Neuronal stem cell (in vitro differentiated cells): ENCODE data around the gene IGF2BP3.

Experiments used
- DNase-seq: peaks from one replicate; pipeline ENCODE4 v3.0.0-alpha.2; 2013; ENCODE audit warnings: low spot score
- H2AFZ ChIP-seq: one replicate; pipeline ENCODE4 v1.6.1; 2013; ENCODE audit warnings: mild to moderate bottlenecking, low read length, inconsistent platforms
- H2AK5ac ChIP-seq: 2 replicates; pipeline ENCODE4 v1.6.1; 2013; ENCODE audit warnings: low read depth, mild to moderate bottlenecking, inconsistent platforms, low read length, moderate library complexity, mixed read lengths
- H2BK120ac ChIP-seq: 2 replicates; pipeline ENCODE4 v1.6.1; 2013; ENCODE audit warnings: low read depth, mild to moderate bottlenecking, inconsistent platforms, low read length, moderate library complexity, mixed read lengths
- H2BK12ac ChIP-seq: one replicate; pipeline ENCODE4 v1.6.1; 2013; ENCODE audit warnings: low read length, inconsistent platforms
- H2BK15ac ChIP-seq: 2 replicates; pipeline ENCODE4 v1.6.1; 2013; ENCODE audit warnings: mild to moderate bottlenecking, low read length, inconsistent platforms, mixed read lengths
- H2BK5ac ChIP-seq: one replicate; pipeline ENCODE4 v1.6.1; 2013; ENCODE audit warnings: inconsistent platforms, mild to moderate bottlenecking, low read length, moderate library complexity
- H3K14ac ChIP-seq: one replicate; pipeline ENCODE4 v1.6.1; 2013; ENCODE audit warnings: low read length, inconsistent platforms
- H3K18ac ChIP-seq: 2 replicates; pipeline ENCODE4 v1.6.1; 2013; ENCODE audit warnings: low read length, inconsistent platforms
- H3K23ac ChIP-seq: 2 replicates; pipeline ENCODE4 v1.6.1; 2013; ENCODE audit warnings: low read depth, mild to moderate bottlenecking, mixed read lengths, low read length, inconsistent platforms; ENCODE audit not compliant: poor library complexity
- H3K27ac ChIP-seq: replicated peaks from 3 replicates; pipeline ENCODE4 v1.5.1; 2013; ENCODE audit warnings: low read length, inconsistent platforms
- H3K27me3 ChIP-seq, 3 experiments: 2 replicates each; pipeline ENCODE4 v1.6.1; 2013; ENCODE audit warnings: low read length in 3 of 3, mild to moderate bottlenecking in 2 of 3, inconsistent platforms in 1 of 3, low read depth in 1 of 3, mixed read lengths in 1 of 3, moderate library complexity in 1 of 3; ENCODE audit not compliant: control insufficient read depth in 3 of 3, insufficient read depth in 3 of 3
- H3K36me3 ChIP-seq, 2 donors: replicated peaks in 1 of 2; 2 replicates each; pipeline ENCODE4 v1.6.1; 2013; ENCODE audit warnings: low read length in 2 of 2; ENCODE audit not compliant: control insufficient read depth in 2 of 2, insufficient read depth in 2 of 2
- H3K4ac ChIP-seq: 2 replicates; pipeline ENCODE4 v1.6.1; 2013; ENCODE audit warnings: inconsistent platforms, mild to moderate bottlenecking, low read length, moderate library complexity
- H3K4me1 ChIP-seq, 2 donors: 1 replicate in 1 of 2; 2 replicates in 1 of 2; pipeline ENCODE4 v1.6.1; 2013; ENCODE audit warnings: low read length in 2 of 2, low read depth in 1 of 2; ENCODE audit not compliant: control insufficient read depth in 2 of 2, insufficient read depth in 1 of 2
- H3K4me2 ChIP-seq: one replicate; pipeline ENCODE4 v1.6.1; 2013; ENCODE audit warnings: mild to moderate bottlenecking, low read length, inconsistent platforms; ENCODE audit not compliant: insufficient read depth, poor library complexity, severe bottlenecking
- H3K4me3 ChIP-seq, 2 donors: 2 replicates each; pipeline ENCODE4 v1.5.1; 2013; ENCODE audit warnings: low read length in 2 of 2, mild to moderate bottlenecking in 2 of 2, inconsistent platforms in 1 of 2, moderate library complexity in 1 of 2
- H3K79me1 ChIP-seq: one replicate; pipeline ENCODE4 v1.6.1; 2013; ENCODE audit warnings: low read depth, mild to moderate bottlenecking, inconsistent platforms, low read length, moderate library complexity
- H3K9ac ChIP-seq: one replicate; pipeline ENCODE4 v1.6.1; 2013; ENCODE audit warnings: mild to moderate bottlenecking, low read depth, low read length, inconsistent platforms; ENCODE audit not compliant: poor library complexity
- H3K9me3 ChIP-seq, 2 donors: replicated peaks in 1 of 2; 2 replicates each; pipeline versions ENCODE3 to v1.6.1; 2013; ENCODE audit warnings: low read length in 2 of 2, mild to moderate bottlenecking in 2 of 2, inconsistent platforms in 1 of 2, low read depth in 1 of 2, mixed read lengths in 1 of 2, moderate library complexity in 1 of 2; ENCODE audit not compliant: control insufficient read depth in 2 of 2, insufficient read depth in 1 of 2
- H4K8ac ChIP-seq: one replicate; pipeline ENCODE4 v1.6.1; 2013; ENCODE audit warnings: low read depth, mild to moderate bottlenecking, inconsistent platforms, low read length, moderate library complexity
- H4K91ac ChIP-seq: one replicate; pipeline ENCODE4 v1.6.1; 2013; ENCODE audit warnings: low read length, low read depth, mild to moderate bottlenecking, inconsistent platforms; ENCODE audit not compliant: poor library complexity
- WGBS, 2 donors: extraction: QIAGEN DNeasy Blood & Tissue Kit; methylation state at CpG; one replicate each; pipeline ENCODE4 v1.1.7; 2013; ENCODE audit warnings: missing lambda C conversion rate in 2 of 2, mixed read lengths in 1 of 2; ENCODE audit not compliant: insufficient read length in 2 of 2, insufficient replicate concordance in 1 of 2; ENCODE audit errors: extremely low coverage in 2 of 2; 5-methylcytosine and 5-hydroxymethylcytosine counted together

IGF2BP3 gene

GRCh38 chr7:23476286-23477156, 6.2 kb upstream of the IGF2BP3 start:
- Histone ChIP-seq H3K18ac (no peak overlapping the region), H2AK5ac (no peak overlapping the region), H2AFZ (no peak overlapping the region), H2BK12ac (no peak overlapping the region), H3K79me1 (peaks cover 4% of the 10 kb centered on the region), H2BK5ac (no peak overlapping the region), H4K8ac (no peak overlapping the region), H3K27me3 (no peaks in the 10 kb centered on the region), H2BK120ac (no peak overlapping the region), H3K36me3 (peaks cover 0 to 11% of the 10 kb centered on the region in 2 donors), H3K27ac (no peak overlapping the region), H3K4me1 (peaks cover 1 to 10% of the 10 kb centered on the region in 2 donors), H2BK15ac (no peak overlapping the region), H3K4me3 (peak overlapping the region; percentile 58 to 71), H3K14ac (no peak overlapping the region), H3K23ac (no peak overlapping the region), H3K4me2 (peak overlapping the region; percentile 37), H3K4ac (no peak overlapping the region), H4K91ac (no peak overlapping the region), H3K9ac (no peak overlapping the region), H3K9me3 (no peaks in the 10 kb centered on the region)
- DNase-seq: no peak

GRCh38 chr7:23475576-23475839, 5.2 kb upstream of the IGF2BP3 start:
- Histone ChIP-seq H3K27me3 (no peaks in the 10 kb centered on the region), H3K36me3 (peaks cover 0 to 4% of the 10 kb centered on the region in 2 donors), H3K23ac (no peak overlapping the region), H2BK12ac (no peak overlapping the region), H3K18ac (no peak overlapping the region), H2BK5ac (no peak overlapping the region), H3K79me1 (peaks cover 4% of the 10 kb centered on the region), H3K9ac (no peak overlapping the region), H4K8ac (no peak overlapping the region), H3K27ac (no peak overlapping the region), H3K9me3 (no peaks in the 10 kb centered on the region), H2BK15ac (no peak overlapping the region), H3K4ac (no peak overlapping the region), H3K4me3 (peak overlapping the region in 1 of 2 donors; percentile 58), H3K14ac (no peak overlapping the region), H2AFZ (no peak overlapping the region), H2AK5ac (no peak overlapping the region), H2BK120ac (no peak overlapping the region), H3K4me1 (peaks cover 1 to 10% of the 10 kb centered on the region in 2 donors), H4K91ac (no peak overlapping the region), H3K4me2 (no peak overlapping the region)
- no peak for DNase-seq

- Histone ChIP-seq H4K91ac (no peak overlapping the region), H3K27ac (peak overlapping the region; percentile 100), H3K9ac (no peak overlapping the region), H3K23ac (peak overlapping the region; percentile 67), H2BK5ac (peak overlapping the region; percentile 82), H3K4me2 (peak overlapping the region; percentile 73), H3K9me3 (no peaks in the 10 kb centered on the region), H3K27me3 (no peaks in the 10 kb centered on the region), H3K18ac (peak overlapping the region; percentile 59), H4K8ac (no peak overlapping the region), H2AK5ac (no peak overlapping the region), H2AFZ (peak overlapping the region; percentile 53), H3K4me1 (peaks cover 1 to 10% of the 10 kb centered on the region in 2 donors), H2BK15ac (no peak overlapping the region), H2BK12ac (no peak overlapping the region), H2BK120ac (no peak overlapping the region), H3K14ac (no peak overlapping the region), H3K4ac (no peak overlapping the region), H3K79me1 (peaks cover 4% of the 10 kb centered on the region), H3K36me3 (no peaks in the 10 kb centered on the region), H3K4me3 (peak overlapping the region; percentile 58 to 81)
- WGBS, 2 donors: no CpG with 5 or more reads among the region's 15 CpGs
- DNase-seq: no peak
Observed at GRCh38 chr7:23474829-23475575, 4.7 kb upstream of the IGF2BP3 start.

- Histone ChIP-seq H3K36me3 (no peaks in the 10 kb centered on the region), H2BK120ac (no peak overlapping the region), H2BK12ac (peak overlapping the region; percentile 84), H3K9me3 (no peaks in the 10 kb centered on the region), H4K91ac (peak overlapping the region; percentile 97), H3K4me1 (peaks cover 1 to 10% of the 10 kb centered on the region in 2 donors), H3K79me1 (peaks cover 7% of the 10 kb centered on the region), H2AK5ac (peak overlapping the region; percentile 92), H3K4me3 (peak overlapping the region; percentile 93 to 98), H3K27me3 (no peaks in the 10 kb centered on the region), H3K9ac (peak overlapping the region; percentile 100), H2BK15ac (peak overlapping the region; percentile 96), H2BK5ac (peak overlapping the region; percentile 98), H3K18ac (peak overlapping the region; percentile 100), H3K14ac (peak overlapping the region; percentile 47), H3K23ac (peak overlapping the region; percentile 100), H3K4me2 (peak overlapping the region; percentile 85), H3K27ac (peak overlapping the region; percentile 100), H2AFZ (peak overlapping the region; percentile 76), H3K4ac (peak overlapping the region; percentile 99), H4K8ac (peak overlapping the region; percentile 65)
- WGBS, 2 donors: no CpG with 5 or more reads among the region's 66 CpGs
- peak; percentile 98 for DNase-seq
Observed at GRCh38 chr7:23474094-23474828, 4.0 kb upstream of the IGF2BP3 start.
